HG03025 (cell line): ENCODE data around the gene OR2V2.
A peak's percentile ranks its signal among the peaks of the same experiment; 100 is the strongest.
"Not testable (repeated sequence)": the region's sequence is repeated elsewhere in the genome, so short reads cannot be mapped to it uniquely, and the experiment has no call there.

ENCODE experiments used
- ATAC-seq: cut with Tn5 transposase; IDR thresholded peaks from one replicate; pipeline ENCODE4 v1.9.1; 2021; ENCODE audit warnings: mild to moderate bottlenecking, moderate library complexity; ENCODE audit not compliant: unreplicated experiment, low FRiP score

OR2V2 gene

DNA sequence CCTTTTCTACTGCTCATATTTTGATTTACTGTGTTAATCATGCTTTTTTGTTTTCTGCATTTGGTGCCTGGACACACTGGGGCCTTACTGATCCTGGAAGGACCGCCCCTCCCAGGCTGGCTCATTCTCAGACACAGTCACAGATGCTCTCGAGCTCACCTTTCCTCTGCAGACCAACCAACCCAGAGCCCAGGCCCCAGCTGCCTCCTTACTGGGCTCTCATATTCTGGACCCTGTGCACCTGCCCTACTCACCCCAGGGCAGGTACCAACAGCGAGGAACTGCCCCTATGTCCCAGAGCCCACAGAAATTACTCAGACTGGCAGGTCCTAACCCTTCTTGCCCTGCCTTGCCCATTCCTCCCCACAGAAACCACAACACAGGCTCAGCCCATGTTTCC, 6.6 kb upstream of the OR2V2 start:
- ATAC-seq = no peak

DNA sequence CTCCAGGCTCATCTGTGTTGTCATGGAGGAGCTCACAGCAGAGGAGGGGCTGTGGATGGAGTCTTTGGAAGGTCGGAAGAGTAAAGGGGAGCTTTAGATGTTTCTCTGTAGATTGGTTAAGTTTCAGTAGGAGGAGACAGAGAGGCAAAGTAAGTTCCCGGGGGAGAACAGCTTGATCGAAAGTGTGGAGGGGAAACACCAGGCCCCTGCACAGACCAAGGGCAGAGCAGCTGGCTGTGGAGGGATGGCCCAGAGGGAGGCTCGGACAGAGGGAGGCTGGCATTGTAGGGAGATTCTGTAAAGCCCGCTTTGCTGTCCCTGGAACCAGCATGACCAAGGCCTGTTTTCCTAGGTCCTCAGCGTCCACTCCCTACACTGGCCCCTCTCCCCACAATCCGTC, 5.3 kb upstream of the OR2V2 start:
- no peak for ATAC-seq

DNA sequence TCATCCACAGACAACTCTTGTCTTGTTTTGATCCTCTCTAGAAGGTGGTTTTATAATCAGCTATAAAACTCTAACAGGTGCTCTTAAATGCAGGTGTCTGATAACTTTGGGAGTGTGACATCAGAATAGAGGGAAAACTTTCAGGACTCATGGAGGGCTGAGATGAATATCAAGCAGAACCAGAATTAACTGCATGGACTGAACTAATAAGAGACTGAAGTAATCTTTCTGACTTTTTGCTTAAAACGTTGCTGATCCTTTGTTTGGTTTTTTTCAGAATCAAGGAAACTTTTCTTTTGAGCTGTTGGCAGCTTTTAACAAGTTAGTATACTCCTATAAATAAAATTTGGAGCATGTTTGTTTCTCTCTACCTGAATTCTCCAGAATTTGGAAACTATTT, 2.3 kb upstream of the OR2V2 start:
- no peak for ATAC-seq

DNA sequence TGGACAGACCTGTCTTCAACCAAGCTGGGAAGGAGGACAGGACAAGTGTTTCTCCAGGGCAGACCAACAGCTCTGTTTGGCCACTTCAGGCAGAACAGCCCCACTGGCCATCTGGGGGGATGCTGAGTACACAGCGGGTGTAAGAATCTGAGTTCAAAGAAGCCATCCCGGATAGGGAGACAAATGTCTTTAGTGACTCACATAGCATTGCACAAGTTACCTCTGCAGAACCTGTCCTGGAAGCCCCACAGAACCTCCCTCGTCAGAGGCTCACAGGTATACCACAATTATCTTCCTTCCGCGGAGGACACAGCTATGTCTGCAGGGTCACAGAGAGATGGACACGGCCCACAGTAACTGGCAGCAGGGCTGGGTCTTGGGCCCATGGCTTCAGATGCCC, 2.0 kb downstream of the OR2V2 start:
- no peak for ATAC-seq

DNA sequence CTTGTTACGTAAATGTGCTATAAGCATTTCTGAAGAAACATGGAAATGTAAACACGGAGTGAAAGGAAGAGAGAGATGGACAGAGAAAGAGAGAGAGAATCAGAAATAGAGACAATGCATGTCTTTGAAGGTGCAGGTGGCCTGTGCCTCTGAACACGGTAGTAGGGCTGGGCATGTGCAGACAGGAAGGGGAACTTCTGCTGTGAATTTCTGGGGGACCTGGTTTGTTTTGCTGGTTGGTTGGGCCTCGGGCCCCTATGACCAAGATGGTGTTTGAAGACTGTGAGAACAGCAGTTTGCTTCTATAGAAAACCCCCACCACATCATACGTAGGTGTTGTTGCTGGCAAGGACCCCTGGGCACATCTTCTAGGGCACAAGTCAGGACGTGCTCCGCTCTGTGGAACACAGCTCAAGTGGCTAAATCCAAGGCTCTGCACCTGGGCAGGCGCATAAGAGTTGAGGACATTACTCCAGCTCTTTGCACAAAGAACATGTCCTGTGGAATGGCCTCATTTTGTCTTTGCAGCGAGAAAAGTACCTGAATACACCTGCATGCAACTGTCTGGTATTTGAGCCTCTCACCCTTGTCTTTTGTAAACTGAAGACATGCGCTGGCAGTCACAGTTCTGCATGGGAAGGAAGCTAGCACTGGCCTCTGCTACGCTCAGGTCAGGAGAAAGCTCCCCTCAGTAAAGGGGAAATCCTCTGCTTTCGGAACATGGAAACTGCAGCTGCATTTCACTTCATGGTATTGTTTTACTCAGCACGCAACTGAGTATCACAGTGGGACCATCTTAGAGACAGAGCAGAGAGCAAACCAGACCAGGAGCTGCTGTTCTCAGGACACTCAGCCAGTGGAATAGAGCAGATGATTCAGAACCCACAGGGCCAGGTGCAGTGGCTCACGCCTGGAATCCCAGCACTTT, 2.7 kb downstream of the OR2V2 start:
- ATAC-seq = peak; percentile 83

DNA sequence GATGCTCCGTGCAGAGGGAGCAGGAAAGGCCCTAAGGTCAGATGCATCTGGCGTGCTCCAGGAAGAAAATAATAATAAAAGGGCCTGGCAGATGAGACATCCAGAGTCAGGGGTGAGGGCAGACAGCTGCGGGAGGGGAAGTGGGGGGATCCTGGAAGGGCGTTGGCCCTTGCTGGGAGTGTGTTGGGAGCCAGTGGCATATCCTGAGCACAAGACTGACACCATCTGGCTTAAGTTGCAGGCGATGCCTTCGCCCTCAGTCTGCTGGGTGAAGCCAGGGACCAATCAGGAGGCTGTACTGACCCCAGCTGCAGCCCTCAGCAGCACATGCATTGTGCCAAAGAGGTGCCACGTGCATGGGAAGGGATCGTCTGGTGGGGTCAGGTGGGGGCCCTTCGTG, 3.8 kb downstream of the OR2V2 start:
- no peak for ATAC-seq

DNA sequence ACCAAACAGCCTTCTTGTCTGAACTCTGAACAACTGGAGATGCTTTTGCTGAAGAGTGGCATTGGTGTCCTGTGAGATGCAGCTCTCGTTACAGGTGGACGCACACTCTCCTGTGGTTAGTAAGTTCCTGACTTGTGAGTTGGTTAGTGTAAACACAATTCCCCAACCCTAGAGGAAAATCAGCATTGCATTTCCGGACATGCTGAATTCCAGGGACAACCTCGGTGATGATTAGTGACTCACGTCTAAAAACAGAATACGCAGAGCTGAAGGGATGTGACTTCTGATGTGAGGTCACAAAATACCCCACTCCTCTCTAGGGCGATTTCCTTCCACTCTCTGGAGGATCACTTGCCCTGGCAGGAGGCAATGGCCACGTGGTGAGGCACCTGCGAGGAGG, 5.0 kb downstream of the OR2V2 start:
- ATAC-seq = no peak

DNA sequence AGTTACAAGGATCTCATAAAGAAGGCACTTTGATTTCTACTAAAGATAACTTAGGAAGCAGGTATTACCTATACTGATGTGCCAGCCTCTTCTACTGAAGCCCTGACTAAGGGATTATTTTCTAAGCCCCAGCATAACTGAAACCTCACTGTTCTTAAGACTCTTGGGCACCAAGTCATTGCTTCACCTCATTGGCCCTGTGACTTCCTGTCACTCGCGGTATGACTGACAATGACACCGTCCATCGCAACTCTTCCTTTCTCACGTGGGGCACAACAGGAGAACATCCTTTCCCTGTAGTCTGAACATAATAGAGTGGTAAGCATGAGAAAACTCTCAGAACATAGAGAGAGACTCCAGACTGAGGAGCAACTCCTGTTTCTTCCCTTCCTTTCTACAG, 6.4 kb downstream of the OR2V2 start:
- ATAC-seq = no peak

DNA sequence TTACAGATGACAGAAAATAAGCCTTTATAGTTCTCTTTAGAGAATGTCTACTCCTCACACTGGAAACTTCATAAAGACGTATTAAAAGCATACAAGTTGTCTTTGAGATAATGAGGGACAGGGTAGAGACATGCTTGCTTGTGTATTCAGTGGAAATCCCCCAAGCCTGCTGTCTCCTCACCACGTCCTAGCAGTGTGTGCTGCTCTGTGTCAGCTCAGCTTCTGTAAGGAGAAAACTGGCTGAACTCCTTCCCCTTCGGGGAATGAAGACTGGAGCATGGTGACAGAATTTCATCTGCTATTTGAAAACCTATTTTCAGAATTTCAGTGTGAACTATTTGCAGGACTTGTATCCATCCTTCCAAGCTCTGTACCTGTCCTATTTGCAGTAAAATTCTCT, 9.4 kb downstream of the OR2V2 start:
- no peak for ATAC-seq

DNA sequence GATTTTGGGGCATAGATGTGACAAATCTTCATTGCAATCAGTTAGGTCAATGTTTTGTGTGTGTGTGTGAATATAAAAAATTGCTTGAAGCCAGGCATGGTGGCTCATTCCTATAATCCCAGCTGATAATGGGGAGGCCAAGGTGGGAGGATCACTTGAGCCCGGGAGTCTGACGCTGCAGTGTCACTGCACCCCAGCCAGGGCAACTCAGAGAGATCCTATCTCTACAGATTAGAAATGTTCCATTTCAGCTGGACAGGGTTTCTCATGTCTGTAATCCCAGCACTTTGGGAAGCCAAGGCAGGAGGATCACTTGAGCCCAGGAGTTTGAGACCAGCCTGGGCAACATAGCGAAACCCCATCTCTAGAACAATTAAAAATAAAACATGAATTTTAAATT, 11.5 kb downstream of the OR2V2 start:
- no peak for ATAC-seq

DNA sequence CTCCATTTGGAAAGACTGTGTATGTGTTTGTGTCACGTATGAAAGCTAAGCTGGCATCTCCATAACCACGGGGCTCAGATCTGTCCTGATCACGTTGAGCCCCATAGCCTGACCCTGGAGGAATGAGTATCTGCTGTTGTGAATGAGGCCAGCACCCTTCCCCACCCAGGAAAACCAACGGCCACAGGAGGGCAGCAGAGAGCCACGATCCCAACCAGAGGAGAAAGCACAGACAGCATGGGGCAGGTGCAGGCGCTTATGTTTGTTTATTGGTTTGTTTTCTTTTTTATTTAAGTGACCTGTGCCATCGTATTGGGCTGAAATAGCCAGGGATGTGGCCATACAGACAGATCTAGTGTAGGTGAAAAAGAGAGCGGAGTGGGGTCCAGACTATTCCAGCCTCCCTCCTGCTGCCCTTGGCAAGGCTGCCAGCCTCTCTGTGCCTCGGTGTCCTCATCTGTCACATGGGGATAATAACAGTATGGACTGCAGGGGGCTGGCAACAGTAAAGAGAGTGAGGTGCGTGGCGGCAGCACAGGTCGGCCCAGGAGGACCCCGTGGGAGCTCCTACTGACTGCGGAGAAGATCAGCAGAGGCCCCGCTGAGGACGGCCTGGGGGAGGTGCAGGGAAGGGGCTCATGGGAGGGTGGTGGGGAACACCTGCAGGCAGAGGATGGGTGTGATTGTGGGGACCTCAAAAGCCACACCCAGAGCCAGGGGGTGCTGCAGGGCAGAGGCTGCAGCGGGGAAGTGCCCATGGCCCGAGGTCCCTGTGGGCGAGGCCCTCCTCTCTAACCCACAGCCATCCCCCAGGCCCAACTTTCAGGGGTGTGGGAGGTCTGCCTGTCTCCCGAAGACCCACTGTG, 12.1 kb downstream of the OR2V2 start:
- ATAC-seq = peak; percentile 57

DNA sequence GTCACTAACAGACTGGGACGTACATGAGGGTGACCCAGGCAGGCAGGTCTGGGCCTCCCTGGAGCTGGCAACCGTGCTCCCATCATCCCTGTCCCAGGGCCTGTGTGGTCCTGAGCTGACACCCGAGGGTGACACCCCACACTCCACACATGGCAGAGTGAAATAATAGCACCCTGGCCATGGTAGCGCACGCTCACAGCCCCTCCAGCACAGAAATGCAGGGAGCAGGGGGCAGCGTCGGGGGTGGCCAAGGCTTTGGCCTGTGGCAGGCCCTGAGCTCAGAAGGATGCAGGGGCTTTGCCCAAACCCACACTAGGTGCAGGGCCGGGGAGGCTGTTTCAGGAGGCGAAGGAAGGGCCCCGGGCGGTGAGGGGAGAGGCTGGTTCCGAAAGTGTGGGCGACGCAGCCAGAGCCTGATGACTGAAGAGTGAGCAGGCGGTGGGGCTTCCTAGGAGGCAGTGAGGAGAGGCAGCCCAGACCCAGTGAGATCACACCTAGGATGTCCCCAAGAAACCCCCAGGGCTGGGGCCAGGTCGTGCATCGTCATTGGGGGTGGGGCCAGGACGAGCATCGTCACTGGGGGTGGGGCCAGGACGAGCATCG, 12.9 kb downstream of the OR2V2 start:
- ATAC-seq = peak; percentile 42

DNA sequence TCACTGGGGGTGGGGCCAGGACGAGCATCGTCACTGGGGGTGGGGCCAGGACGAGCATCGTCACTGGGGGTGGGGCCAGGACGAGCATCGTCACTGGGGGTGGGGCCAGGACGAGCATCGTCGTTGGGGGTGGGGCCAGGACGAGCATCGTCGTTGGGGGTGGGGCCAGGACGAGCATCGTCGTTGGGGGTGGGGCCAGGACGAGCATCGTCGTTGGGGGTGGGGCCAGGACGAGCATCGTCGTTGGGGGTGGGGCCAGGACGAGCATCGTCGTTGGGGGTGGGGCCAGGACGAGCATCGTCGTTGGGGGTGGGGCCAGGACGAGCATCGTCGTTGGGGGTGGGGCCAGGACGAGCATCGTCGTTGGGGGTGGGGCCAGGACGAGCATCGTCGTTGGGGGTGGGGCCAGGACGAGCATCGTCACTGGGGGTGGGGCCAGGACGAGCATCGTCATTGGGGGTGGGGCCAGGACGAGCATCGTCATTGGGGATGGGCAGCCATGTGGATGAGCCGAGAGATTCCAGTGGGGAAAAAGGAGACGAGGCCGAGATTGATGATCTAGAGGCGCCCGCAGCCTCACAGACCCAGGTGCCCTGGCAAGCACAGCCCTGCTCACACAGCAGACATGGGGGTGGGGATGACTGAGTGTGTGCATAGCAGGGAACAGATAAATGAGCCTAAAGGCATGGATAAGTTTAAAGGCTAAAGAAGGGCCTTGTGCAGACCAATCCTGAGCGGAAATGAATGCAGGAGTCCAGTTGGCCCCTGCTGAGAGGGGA, 13.6 kb downstream of the OR2V2 start:
- not testable (repeated sequence) for ATAC-seq

DNA sequence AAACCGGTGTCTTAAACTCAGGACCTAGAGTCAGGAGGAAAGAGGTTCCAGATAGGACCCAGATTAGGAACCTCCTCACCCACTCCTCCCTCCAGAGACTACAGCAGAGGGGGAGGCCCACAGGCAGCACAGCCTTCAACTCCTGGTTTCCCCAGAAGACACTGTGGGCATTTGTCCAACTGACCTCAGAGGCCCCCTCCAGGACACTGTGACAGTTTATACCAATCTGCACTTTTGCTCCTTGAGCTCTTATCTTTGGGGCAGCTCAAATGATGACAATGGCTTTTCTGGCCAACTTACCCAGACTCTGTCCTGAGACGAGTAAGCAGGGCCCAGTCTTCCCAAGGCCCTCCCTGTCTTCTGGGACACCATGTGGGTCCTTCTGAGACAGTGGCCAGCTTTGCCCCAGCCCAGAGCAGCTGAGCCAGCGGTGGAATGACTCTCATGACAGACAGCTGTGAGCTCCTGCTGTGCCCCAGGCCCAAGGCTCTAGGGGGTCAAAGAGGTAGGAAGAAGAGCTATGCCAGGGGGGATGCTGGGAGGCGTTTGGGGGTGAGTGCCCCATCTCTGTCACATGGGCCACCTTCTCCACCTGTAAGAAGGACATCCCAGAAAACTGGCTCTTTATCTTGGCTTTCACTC, 14.3 kb downstream of the OR2V2 start:
- no peak for ATAC-seq

DNA sequence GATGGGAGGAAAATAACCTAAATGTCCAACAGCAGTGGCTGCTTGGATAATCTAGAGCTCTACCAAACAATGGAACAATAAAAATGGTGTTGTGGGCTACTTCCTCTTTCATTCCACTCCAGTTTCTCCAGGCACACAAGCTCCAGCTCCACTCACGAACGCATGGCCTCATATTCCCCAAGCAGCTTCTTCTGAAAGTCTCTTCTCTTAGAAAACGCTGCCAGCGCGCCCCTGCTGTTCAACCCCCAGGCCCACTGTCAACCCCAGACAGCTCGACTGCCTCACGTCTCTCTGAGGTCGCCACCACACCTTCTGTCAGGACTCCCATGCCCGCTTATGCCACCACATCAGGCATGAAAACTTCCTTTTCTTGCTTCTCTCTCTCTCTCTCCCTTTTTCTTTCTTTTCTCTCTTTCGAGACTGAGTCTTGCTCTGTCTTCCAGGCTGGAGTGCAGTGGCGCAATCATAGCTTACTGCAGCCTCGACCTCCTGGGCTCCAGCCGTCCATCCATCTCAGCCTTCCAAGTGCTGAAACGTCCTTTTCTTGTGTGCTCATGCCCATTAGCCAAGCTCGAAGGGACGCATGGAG, 16.2 kb downstream of the OR2V2 start:
- ATAC-seq = no peak

DNA sequence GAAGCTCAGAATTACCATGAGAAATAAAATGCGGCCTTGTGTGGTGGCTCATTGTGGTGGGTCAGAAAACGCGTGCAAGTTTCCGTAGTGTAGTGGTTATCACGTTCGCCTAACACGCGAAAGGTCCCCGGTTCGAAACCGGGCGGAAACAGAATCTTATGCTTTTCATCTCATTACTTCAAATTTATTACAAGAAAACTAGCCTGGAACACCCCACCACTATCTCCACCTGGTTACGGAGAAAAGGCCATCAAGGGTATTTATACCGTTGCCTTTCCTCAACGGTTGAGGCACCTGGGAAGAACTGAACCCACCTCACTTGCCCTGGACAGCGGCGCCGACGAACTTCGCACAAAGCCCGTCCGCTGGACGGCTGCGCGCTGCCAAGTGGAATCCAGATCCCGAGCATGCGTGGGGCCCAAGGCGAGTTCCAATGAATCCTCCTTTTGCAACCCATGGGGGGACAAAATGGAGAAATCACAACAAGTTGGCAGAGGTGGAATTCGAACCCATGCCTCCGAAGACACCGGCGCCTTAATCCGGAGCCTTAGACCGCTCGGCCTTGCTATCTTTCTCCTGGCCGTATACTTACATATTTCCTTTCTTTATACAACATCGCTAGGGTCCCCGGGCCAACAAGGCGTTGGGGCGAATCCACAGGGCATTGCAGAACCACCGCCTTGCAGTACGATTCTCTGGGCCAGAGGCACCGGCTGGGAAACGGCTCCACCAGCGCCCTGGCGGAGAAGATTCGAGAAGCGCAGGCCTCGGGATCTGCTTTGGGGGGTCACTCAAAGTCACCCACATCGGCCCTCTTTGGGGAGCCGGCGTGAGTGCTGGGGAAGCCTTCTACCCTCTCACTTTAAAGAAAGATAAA, 16.9 kb downstream of the OR2V2 start:
- no peak for ATAC-seq

DNA sequence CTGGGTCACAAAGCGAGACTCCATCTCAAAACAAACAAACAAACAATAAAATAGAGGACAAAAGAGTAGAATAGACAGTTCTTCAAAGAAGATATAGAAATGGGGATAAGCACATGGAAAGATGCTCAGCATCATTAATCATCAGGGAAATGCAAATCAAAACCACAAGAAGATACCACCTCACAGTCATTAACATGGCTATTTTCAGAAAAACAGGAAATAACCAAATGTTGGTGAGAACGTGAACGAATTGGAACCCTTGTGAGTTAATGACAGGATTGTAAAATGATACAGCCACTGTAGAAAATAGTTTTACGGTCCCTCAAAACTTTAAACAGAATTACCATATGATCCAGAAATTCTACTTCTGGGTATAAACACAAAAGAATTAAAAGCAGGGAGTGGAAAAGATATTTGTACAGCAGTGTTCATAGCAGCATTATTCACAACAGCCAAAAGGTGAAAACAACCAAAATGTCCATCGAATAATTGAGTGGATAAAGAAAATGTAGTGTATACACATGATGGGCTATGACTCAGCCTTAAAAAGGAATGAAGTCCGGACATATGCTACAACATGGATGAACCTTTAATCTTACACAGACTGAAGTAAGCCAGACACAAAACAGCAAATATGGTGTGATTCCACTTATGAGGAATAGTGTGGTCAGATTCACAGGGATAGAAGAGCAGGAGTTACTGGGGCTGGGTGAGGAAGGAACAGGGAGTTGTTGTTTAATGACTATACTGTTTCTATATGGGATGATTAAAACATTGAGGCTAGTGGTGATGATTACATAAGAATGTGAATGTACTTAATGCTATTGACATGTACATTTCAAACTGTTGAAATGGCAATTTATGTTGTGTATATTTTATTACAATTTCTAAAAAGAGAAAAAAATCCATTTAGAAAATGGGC, 19.7 kb downstream of the OR2V2 start:
- no peak for ATAC-seq
